CD4-positive, alpha-beta T cell (primary cell): Measurements from ENCODE around the gene WBP1. TPM values are rescaled to one million over a fixed set of nuclear protein-coding genes. Genes with fewer than 3 reads are reported as not detected.
A peak's percentile ranks its signal among the peaks of the same experiment; 100 is the strongest.

ENCODE experiments used
- ATAC-seq: fragments of 200-7000 bp; cut with Tn5 transposase; one replicate; pipeline ENCODE4 v1.10.0; 2022; ENCODE audit warnings: mild to moderate bottlenecking; ENCODE audit not compliant: poor library complexity
- CTCF ChIA-PET: fragments of 350-600 bp; sonication (Branson Sonifier 250); formaldehyde crosslinking; loops from one replicate; lab custom pipeline; 2021; ENCODE audit warnings: antibody characterized with exemption, inconsistent platforms; lab: Charles Lee
- POLR2A ChIA-PET: fragments of 350-600 bp; sonication (Branson Sonifier 250); formaldehyde crosslinking; loops from one replicate; lab custom pipeline; 2021; ENCODE audit warnings: antibody characterized with exemption, inconsistent platforms; lab: Charles Lee
- DNase-seq, 14 experiments: peaks; one replicate each; pipeline ENCODE4 v3.0.0-alpha.2; 2013 to 2020; ENCODE audit warnings: mixed read lengths in 2 of 14
- H3K27ac ChIP-seq, 2 donors: one replicate each; pipeline versions ENCODE4 v1.5.1 to v1.7.0; 2013; ENCODE audit warnings: low read length in 2 of 2, low read depth in 1 of 2, mild to moderate bottlenecking in 1 of 2
- H3K27me3 ChIP-seq, 2 experiments: 1 replicate in 1 of 2; 2 replicates in 1 of 2; pipeline versions ENCODE4 v1.6.1 to v1.7.0; 2013; ENCODE audit warnings: low read length in 2 of 2, control low read depth in 1 of 2, mild to moderate bottlenecking in 1 of 2, moderate library complexity in 1 of 2; ENCODE audit not compliant: insufficient read depth in 2 of 2, control insufficient read depth in 1 of 2
- H3K36me3 ChIP-seq: one replicate; pipeline ENCODE4 v1.6.1; 2013; ENCODE audit warnings: low read length, control low read depth; ENCODE audit not compliant: insufficient read depth
- H3K4me1 ChIP-seq: one replicate; pipeline ENCODE4 v1.6.1; 2013; ENCODE audit warnings: low read length, control low read depth; ENCODE audit not compliant: insufficient read depth
- H3K4me3 ChIP-seq: one replicate; pipeline ENCODE4 v1.5.1; 2013; ENCODE audit warnings: mild to moderate bottlenecking, low read length, moderate library complexity
- H3K9me3 ChIP-seq, 2 experiments: 1 replicate in 1 of 2; 2 replicates in 1 of 2; pipeline versions ENCODE4 v1.6.1 to v1.7.0; 2013; ENCODE audit warnings: low read length in 2 of 2, mild to moderate bottlenecking in 2 of 2, control low read depth in 1 of 2, moderate library complexity in 1 of 2; ENCODE audit not compliant: control insufficient read depth in 1 of 2, insufficient read depth in 1 of 2
- H3K27ac Mint-ChIP-seq: one replicate; pipeline ENCODE4 v1.8.0; 2020; ENCODE audit warnings: mixed read lengths
- H3K27me3 Mint-ChIP-seq: one replicate; pipeline ENCODE4 v1.8.0; 2021; ENCODE audit warnings: mixed read lengths
- H3K36me3 Mint-ChIP-seq: one replicate; pipeline ENCODE4 v1.8.0; 2021; ENCODE audit warnings: low read depth, mixed read lengths
- H3K4me1 Mint-ChIP-seq: one replicate; pipeline ENCODE4 v1.8.0; 2021; ENCODE audit warnings: low read depth, mixed read lengths
- H3K4me3 Mint-ChIP-seq: one replicate; pipeline ENCODE4 v1.8.0; 2020; ENCODE audit warnings: mild to moderate bottlenecking, mixed read lengths
- H3K9me3 Mint-ChIP-seq: one replicate; pipeline ENCODE4 v1.8.0; 2020; ENCODE audit warnings: mixed read lengths
- intact Hi-C, 2 experiments: fragments of 100-400 bp; cut with DNase I in 1 of 2; cut with micrococcal nuclease in 1 of 2; formaldehyde crosslinking; loops; one replicate each; pipeline versions ENCODE4 v1.15.1 to v1.9.0; 2023 to 2025; cut with DNase I, micrococcal nuclease
- total RNA-seq, 174 experiments: library from RNA in 2 of 174; stranded (reverse) in 2 of 174; gene quantifications; one replicate each; pipeline ENCODE4 v1.2.3 and lab custom pipeline; 2021 to 2026
- TF ChIP-seq, protein P1 (sequence below): fragments of 200-600 bp; IDR thresholded peaks from one replicate; pipeline ENCODE4 v1.8.0; 2022; ENCODE audit warnings: antibody characterized with exemption, mild to moderate bottlenecking

Gene WBP1
- total RNA-seq, 2 experiments from 2014 or later = 79.1 to 80.5 TPM

GRCh38 chr2:74414881-74415761, 43.1 kb upstream of the WBP1 start:
- ChIA-PET POLR2A (interaction anchor here (0.9 to 1.9 kb wide), 5 partner anchors 24 to 209 kb away, joined by 3 to 13 read pairs (median 6); partner anchors contain the start of genes INO80B, MRPL53 and WBP1), CTCF (no interaction called here)
- Histone ChIP-seq H3K4me3 (peak overlapping the region; percentile 49), H3K4me1 (peaks cover 25% of the 10 kb centered on the region), H3K27ac (no peak overlapping the region), H3K36me3 (no peaks in the 10 kb centered on the region), H3K27me3 (peaks cover 0 to 16% of the 10 kb centered on the region in 2 experiments), H3K9me3 (peaks cover 0 to 11% of the 10 kb centered on the region in 2 experiments)
- peaks cover 34% of the 10 kb centered on the region for H3K4me1 Mint-ChIP-seq
- no peaks in the 10 kb centered on the region for H3K9me3 Mint-ChIP-seq
- peak; percentile 30 for ATAC-seq
- H3K4me3 Mint-ChIP-seq = peak overlapping the region; percentile 84
- H3K27ac Mint-ChIP-seq = peak overlapping the region; percentile 71
- TF ChIP-seq, protein P1, sequence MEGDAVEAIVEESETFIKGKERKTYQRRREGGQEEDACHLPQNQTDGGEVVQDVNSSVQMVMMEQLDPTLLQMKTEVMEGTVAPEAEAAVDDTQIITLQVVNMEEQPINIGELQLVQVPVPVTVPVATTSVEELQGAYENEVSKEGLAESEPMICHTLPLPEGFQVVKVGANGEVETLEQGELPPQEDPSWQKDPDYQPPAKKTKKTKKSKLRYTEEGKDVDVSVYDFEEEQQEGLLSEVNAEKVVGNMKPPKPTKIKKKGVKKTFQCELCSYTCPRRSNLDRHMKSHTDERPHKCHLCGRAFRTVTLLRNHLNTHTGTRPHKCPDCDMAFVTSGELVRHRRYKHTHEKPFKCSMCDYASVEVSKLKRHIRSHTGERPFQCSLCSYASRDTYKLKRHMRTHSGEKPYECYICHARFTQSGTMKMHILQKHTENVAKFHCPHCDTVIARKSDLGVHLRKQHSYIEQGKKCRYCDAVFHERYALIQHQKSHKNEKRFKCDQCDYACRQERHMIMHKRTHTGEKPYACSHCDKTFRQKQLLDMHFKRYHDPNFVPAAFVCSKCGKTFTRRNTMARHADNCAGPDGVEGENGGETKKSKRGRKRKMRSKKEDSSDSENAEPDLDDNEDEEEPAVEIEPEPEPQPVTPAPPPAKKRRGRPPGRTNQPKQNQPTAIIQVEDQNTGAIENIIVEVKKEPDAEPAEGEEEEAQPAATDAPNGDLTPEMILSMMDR = no peak
- peak in 6 of 14 experiments; percentile 17 to 48 (median 38) for DNase-seq
- intact Hi-C loops = no loop called here
- no peaks in the 10 kb centered on the region for H3K36me3 Mint-ChIP-seq
- no peaks in the 10 kb centered on the region for H3K27me3 Mint-ChIP-seq

DNA sequence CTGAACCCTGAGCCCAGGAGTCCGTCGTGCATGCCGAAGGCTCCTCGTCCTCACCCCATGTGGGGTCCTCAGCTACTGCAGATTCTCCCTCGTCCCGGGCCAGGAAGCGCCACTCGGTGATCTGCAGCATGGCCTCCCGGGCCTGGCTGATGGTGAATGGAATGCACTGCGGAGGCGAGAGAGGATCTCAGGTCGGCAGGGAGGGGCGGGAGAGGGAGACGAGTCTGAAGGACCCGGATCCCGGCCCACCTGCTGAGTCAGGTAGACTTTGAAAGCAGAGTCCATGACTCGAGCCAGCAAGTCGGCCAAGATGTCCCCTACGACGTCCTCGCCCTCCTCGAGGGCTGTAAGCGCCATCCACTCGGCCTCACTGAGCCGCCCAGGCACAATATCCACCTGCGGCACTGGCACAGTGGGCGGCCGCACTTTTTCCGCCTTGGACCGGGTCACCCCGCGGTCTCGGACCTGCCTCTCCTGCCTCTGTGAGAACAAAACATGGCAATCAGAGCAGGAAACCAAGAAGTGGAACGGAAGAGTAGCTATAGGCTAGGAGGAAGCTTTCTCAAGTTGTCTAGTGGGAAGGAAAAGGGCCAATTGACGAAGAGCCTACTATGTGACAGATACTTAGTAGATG, 42.4 kb upstream of the WBP1 start:
- POLR2A ChIA-PET = interaction anchor here (0.8 to 1.9 kb wide), 6 partner anchors 24 to 217 kb away, joined by 3 to 13 read pairs (median 6); partner anchors contain the start of genes INO80B, MRPL53 and WBP1
- H3K4me3 Mint-ChIP-seq = peak overlapping the region; percentile 84
- peak; percentile 18 for ATAC-seq

GRCh38 chr2:74416778-74417177, 41.5 kb upstream of the WBP1 start:
- no peak for ATAC-seq
- no peaks in the 10 kb centered on the region for H3K36me3 ChIP-seq
- Mint-ChIP-seq H3K27me3 (no peaks in the 10 kb centered on the region), H3K27ac (peak overlapping the region; percentile 71), H3K4me1 (peaks cover 48% of the 10 kb centered on the region), H3K36me3 (peaks cover 2% of the 10 kb centered on the region), H3K4me3 (peak overlapping the region; percentile 84), H3K9me3 (no peaks in the 10 kb centered on the region)
- H3K9me3 ChIP-seq = peaks cover 0 to 11% of the 10 kb centered on the region in 2 experiments
- no peak overlapping the region for H3K4me3 ChIP-seq
- TF ChIP-seq, protein P1 = no peak
- ChIA-PET POLR2A (interaction anchor here (1.6 to 1.9 kb wide), 3 partner anchors 38 to 56 kb away, joined by 6 to 13 read pairs (median 6); partner anchors contain the start of genes INO80B, MRPL53 and WBP1), CTCF (no interaction called here)
- H3K27me3 ChIP-seq = peaks cover 0 to 16% of the 10 kb centered on the region in 2 experiments
- peaks cover 38% of the 10 kb centered on the region for H3K4me1 ChIP-seq
- intact Hi-C loops = loop anchor here in 1 of 2 experiments (1.0 kb wide), 1 partner anchor 25 kb away; the partner anchor contains the start of gene RTKN
- no peak overlapping the region for H3K27ac ChIP-seq
- DNase-seq = peak in 2 of 14 experiments; percentile 14 to 32

More for the DNA sequence above, 42.4 kb upstream of the WBP1 start:
- H3K36me3 ChIP-seq = no peaks in the 10 kb centered on the region
- H3K4me1 ChIP-seq = peaks cover 32% of the 10 kb centered on the region
- peaks cover 40% of the 10 kb centered on the region for H3K4me1 Mint-ChIP-seq
- peaks cover 0 to 16% of the 10 kb centered on the region in 2 experiments for H3K27me3 ChIP-seq
- DNase-seq = peak in 2 of 14 experiments; percentile 8 to 11
- H3K27ac Mint-ChIP-seq = peak overlapping the region; percentile 71
- H3K9me3 Mint-ChIP-seq = no peaks in the 10 kb centered on the region
- H3K27me3 Mint-ChIP-seq = no peaks in the 10 kb centered on the region
- TF ChIP-seq, protein P1 = no peak
- CTCF ChIA-PET = no interaction called here
- no peaks in the 10 kb centered on the region for H3K36me3 Mint-ChIP-seq
- H3K27ac ChIP-seq = peak overlapping the region in 1 of 2 donors; percentile 7
- peaks cover 0 to 11% of the 10 kb centered on the region in 2 experiments for H3K9me3 ChIP-seq
- H3K4me3 ChIP-seq = peak overlapping the region; percentile 49
- intact Hi-C loops = loop anchor here in 1 of 2 experiments (1.0 kb wide), 1 partner anchor 25 kb away; the partner anchor contains the start of gene RTKN
